Mesothelial cell of epicardium (in vitro differentiated cells): ENCODE measurements around the gene CHST15. TPM values are rescaled to one million over a fixed set of nuclear protein-coding genes. Genes with fewer than 3 reads are reported as not detected.

Source experiments
- DNase-seq, 2 experiments: peaks; one replicate each; pipeline ENCODE4 v3.0.0; 2021; ENCODE audit warnings: low spot score in 2 of 2; ENCODE audit not compliant: unreplicated experiment in 2 of 2
- H3K27ac Mint-ChIP-seq: 2 replicates; pipeline ENCODE4 v1.8.0; 2021; ENCODE audit warnings: mixed read lengths
- H3K27me3 Mint-ChIP-seq: 2 replicates; pipeline ENCODE4 v1.8.0; 2021; ENCODE audit warnings: low read depth, mixed read lengths
- H3K36me3 Mint-ChIP-seq: 2 replicates; pipeline ENCODE4 v1.8.0; 2021; ENCODE audit warnings: mixed read lengths
- H3K4me1 Mint-ChIP-seq: 2 replicates; pipeline ENCODE4 v1.8.0; 2021; ENCODE audit warnings: mixed read lengths
- H3K4me3 Mint-ChIP-seq: 2 replicates; pipeline ENCODE4 v1.8.0; 2021; ENCODE audit warnings: mild to moderate bottlenecking, moderate library complexity, mixed read lengths
- H3K9me3 Mint-ChIP-seq: 2 replicates; pipeline ENCODE4 v1.8.0; 2021; ENCODE audit warnings: mixed read lengths
- CTCF ChIP-seq: fragments of 200-600 bp; sonication (generic); IDR thresholded peaks from one replicate; pipeline ENCODE4 v1.5.0; 2021; ENCODE audit warnings: antibody characterized with exemption; ENCODE audit not compliant: unreplicated experiment
- total RNA-seq: library from RNA; stranded (reverse); gene quantifications from 3 replicates; pipeline ENCODE4 v1.2.1, GENCODE V29; 2021

The CHST15 gene
- total RNA-seq, 1 donor from 2014 or later = 39.4 TPM

DNA sequence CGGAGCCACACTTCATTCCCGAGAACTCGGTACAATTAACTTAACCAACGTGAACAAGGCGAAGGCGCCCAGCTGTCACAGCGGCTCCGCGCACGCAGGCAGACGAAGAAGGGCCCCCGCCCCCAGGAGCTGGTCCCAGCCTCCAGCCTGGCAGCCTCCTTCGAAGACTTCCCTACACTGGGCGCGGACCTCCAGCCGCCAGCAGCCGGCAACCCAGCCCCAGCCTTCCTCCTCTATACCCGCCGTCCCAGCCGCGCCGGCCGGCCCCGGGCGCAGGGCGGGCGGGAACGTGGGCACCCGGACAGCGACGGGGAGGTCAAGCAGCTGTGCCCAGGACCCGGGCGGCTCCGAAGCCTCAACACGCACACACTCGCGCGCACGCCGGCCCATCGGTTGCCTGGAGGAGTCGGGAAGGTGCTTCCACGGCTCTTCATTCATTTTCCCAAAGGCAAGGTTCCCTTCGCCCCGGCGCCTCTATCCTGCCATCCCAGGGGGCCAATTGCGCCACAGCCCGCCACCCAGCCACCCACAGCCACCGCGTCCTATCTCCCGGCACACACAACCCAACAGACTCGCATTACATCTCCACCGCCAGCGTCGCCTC lies 1.6 kb downstream of the CHST15 start:
- TF ChIP-seq CTCF = no peak
- peak overlapping the region; percentile 61 for H3K27ac Mint-ChIP-seq
- H3K9me3 Mint-ChIP-seq = peaks cover 2% of the 10 kb centered on the region
- peak in 1 of 2 experiments; percentile 51 for DNase-seq
- no peaks in the 10 kb centered on the region for H3K36me3 Mint-ChIP-seq
- H3K27me3 Mint-ChIP-seq = peaks cover 16% of the 10 kb centered on the region
- H3K4me1 Mint-ChIP-seq = peaks cover 41% of the 10 kb centered on the region
- H3K4me3 Mint-ChIP-seq = peak overlapping the region; percentile 86

- peaks cover 16% of the 10 kb centered on the region for H3K27me3 Mint-ChIP-seq
- no peaks in the 10 kb centered on the region for H3K9me3 Mint-ChIP-seq
- TF ChIP-seq CTCF = no peak
- no peak for DNase-seq
- H3K4me3 Mint-ChIP-seq = peak overlapping the region; percentile 65
- H3K27ac Mint-ChIP-seq = no peak overlapping the region
- no peaks in the 10 kb centered on the region for H3K36me3 Mint-ChIP-seq
- H3K4me1 Mint-ChIP-seq = peaks cover 41% of the 10 kb centered on the region
Measured at GRCh38 chr10:124090601-124091209, 2.7 kb downstream of the CHST15 start.

GRCh38 chr10:124089859-124090258 lies 3.5 kb downstream of the CHST15 start:
- Mint-ChIP-seq H3K4me3 (no peak overlapping the region), H3K9me3 (no peaks in the 10 kb centered on the region), H3K27ac (no peak overlapping the region), H3K27me3 (peaks cover 16% of the 10 kb centered on the region), H3K36me3 (no peaks in the 10 kb centered on the region), H3K4me1 (peaks cover 34% of the 10 kb centered on the region)
- no peak for TF ChIP-seq CTCF
- DNase-seq = no peak

DNA sequence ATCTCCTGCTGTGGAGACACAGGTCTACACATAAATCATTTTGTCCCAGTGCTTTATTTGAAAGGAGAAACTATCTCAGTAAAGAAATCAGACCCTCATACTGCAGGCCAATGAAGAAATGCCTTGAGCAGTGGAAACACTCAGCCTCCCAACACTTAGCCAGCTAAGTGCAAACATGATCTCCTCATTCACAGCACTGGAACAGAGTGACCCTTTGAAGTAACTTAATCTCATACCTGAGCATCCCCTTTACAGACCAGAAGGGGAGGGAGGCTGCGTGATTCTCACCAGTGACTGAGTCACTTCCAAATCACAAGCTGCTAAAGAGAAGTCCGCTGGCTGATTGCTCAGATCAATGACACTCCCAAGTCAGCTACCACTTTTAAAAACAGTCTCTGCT lies 4.5 kb downstream of the CHST15 start:
- TF ChIP-seq CTCF = no peak
- DNase-seq = no peak
- no peak overlapping the region for H3K27ac Mint-ChIP-seq

GRCh38 chr10:124087672-124088634 lies 5.4 kb downstream of the CHST15 start:
- DNase-seq = no peak
- Mint-ChIP-seq H3K9me3 (no peaks in the 10 kb centered on the region), H3K4me1 (peaks cover 26% of the 10 kb centered on the region), H3K4me3 (no peak overlapping the region), H3K36me3 (peaks cover 4% of the 10 kb centered on the region), H3K27me3 (peaks cover 16% of the 10 kb centered on the region), H3K27ac (no peak overlapping the region)
- TF ChIP-seq CTCF = no peak

More for the DNA sequence above, 4.5 kb downstream of the CHST15 start:
- Mint-ChIP-seq H3K4me3 (no peak overlapping the region), H3K9me3 (no peaks in the 10 kb centered on the region), H3K36me3 (no peaks in the 10 kb centered on the region), H3K4me1 (peaks cover 26% of the 10 kb centered on the region), H3K27me3 (peaks cover 16% of the 10 kb centered on the region)
